ENCODE measurements around the gene PCGF3.
A peak's percentile ranks its signal among the peaks of the same experiment; 100 is the strongest.
"Not testable (repeated sequence)": the region's sequence is repeated elsewhere in the genome, so short reads cannot be mapped to it uniquely, and the experiment has no call there.

PCGF3 gene

GRCh38 chr4:669806-670559 lies 35.6 kb upstream of the PCGF3 start:
- DNase-seq, result not testable (repeated sequence)

- DNase-seq, result no peak
Measured at GRCh38 chr4:671769-672168, 33.9 kb upstream of the PCGF3 start.

- no peak for DNase-seq
Measured at GRCh38 chr4:673349-674091, 32.1 kb upstream of the PCGF3 start.

- DNase-seq, result peak; percentile 54 to 80
Measured at GRCh38 chr4:674172-675035, 31.2 kb upstream of the PCGF3 start, which contains the start of the genes ATP5ME and MYL5. Gene ATP5ME, minus strand, starts transcription at chr4:674276. Its CDS starts 29 bp downstream, at chr4:674247. Gene MYL5, plus strand, starts transcription at chr4:674542. Its CDS starts 3,485 bp downstream, at chr4:678027.

GRCh38 chr4:675036-675882 lies 30.4 kb upstream of the PCGF3 start:
- no peak for DNase-seq

- no peak for DNase-seq
Measured at GRCh38 chr4:675980-676870, 29.4 kb upstream of the PCGF3 start.

GRCh38 chr4:676871-677235 lies 28.8 kb upstream of the PCGF3 start:
- no peak for DNase-seq

- DNase-seq, result no peak
Measured at GRCh38 chr4:677431-678293, 28.0 kb upstream of the PCGF3 start.

- no peak for DNase-seq
Measured at GRCh38 chr4:678331-679103, 27.1 kb upstream of the PCGF3 start.

GRCh38 chr4:679104-679481 lies 26.5 kb upstream of the PCGF3 start:
- no peak for DNase-seq

GRCh38 chr4:679629-680028 lies 26.0 kb upstream of the PCGF3 start:
- no peak for DNase-seq

GRCh38 chr4:680091-680490 lies 25.5 kb upstream of the PCGF3 start:
- DNase-seq, result no peak

GRCh38 chr4:680551-680927 lies 25.1 kb upstream of the PCGF3 start:
- no peak for DNase-seq

GRCh38 chr4:680928-681645 lies 24.5 kb upstream of the PCGF3 start:
- DNase-seq, result peak in 1 of 2 experiments; percentile 21

- DNase-seq, result peak; percentile 21 to 45
Measured at GRCh38 chr4:681736-682451, 23.7 kb upstream of the PCGF3 start.

- no peak for DNase-seq
Measured at GRCh38 chr4:682490-683172, 23.0 kb upstream of the PCGF3 start.

- no peak for DNase-seq
Measured at GRCh38 chr4:683247-683897, 22.3 kb upstream of the PCGF3 start.
